ENCODE data around the gene ACP7. TPM values are rescaled to one million over a fixed set of nuclear protein-coding genes. Genes with fewer than 3 reads are reported as not detected.

The ACP7 gene
- polyA plus RNA-seq, 3 donors = 0.01 TPM; not detected in 2

DNA sequence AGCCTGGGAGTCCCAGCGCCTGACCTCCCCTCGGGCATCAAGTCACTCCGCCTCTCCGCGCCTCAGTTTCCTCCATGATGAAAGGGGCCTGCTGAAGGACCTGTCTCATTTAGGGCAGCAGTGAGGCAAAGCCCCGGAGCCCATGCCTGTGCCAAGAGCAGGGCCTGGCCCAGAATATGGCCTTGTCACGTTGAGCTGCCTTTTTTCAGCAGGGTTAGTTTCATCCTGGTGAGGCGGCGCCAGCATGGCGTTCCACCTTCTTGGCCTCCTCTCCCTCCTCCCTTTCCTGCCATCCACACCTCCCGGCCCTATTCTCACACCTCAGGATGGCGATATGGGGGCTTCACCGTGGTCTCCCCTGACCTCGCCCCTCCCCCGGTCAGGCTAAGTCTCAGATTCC, 71.6 kb downstream of the ACP7 start:
- WGBS, 3 donors = 52 to 88% (median 80%) methylated on average over 15 of the region's 15 CpGs
- no peak overlapping the region for H3K27ac ChIP-seq (ENCODE audit: low read depth, low read length)

DNA sequence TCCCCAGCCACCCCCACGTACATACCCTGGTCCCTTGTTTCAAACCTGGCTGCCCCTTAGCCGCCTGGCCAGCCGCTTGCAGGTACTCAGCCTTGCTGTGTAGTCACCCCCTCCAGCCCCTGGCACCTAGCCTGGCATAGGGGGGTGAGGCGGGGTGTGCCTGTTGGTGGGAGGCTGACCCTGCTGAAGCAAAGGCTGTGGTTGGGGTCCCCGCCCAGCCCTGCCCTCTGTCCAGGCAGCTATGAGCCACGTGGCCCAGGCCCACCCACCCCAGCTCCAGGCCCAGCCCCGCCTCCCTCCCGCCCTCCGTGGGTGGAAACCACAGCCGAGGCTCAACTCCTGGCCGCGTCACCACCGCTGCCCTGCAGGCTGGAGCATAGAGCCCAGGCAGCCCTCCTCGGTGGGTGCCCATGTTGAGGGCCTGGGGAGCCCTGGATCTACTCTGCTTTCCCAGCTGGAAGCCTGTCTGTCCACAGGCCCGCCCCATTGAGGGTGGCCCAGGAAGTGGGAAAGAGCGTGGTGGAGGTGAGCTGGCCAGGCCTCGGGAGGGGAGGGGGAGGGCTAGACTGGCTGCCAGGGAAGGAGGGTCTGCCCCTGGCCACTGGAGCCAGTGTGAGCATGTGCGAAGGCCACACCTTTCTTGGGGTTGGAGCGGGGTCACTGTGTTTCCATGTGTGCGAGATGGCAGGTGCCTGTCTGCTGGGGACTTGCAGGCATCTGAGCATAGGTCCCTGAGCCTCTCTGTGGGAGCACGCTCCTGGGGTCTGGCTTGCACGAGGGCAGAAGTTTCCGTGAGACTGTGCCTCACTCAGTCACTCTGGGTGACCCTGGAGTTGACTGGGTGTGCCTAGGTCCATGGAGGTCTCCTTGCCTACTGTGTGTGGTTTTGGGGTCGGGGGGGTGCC, 72.4 kb downstream of the ACP7 start:
- 22 to 59% (median 43%) methylated on average over 17 to 24 of the region's 24 CpGs for WGBS, 3 donors
- no peak overlapping the region for H3K27ac ChIP-seq (ENCODE audit: low read depth, low read length)

DNA sequence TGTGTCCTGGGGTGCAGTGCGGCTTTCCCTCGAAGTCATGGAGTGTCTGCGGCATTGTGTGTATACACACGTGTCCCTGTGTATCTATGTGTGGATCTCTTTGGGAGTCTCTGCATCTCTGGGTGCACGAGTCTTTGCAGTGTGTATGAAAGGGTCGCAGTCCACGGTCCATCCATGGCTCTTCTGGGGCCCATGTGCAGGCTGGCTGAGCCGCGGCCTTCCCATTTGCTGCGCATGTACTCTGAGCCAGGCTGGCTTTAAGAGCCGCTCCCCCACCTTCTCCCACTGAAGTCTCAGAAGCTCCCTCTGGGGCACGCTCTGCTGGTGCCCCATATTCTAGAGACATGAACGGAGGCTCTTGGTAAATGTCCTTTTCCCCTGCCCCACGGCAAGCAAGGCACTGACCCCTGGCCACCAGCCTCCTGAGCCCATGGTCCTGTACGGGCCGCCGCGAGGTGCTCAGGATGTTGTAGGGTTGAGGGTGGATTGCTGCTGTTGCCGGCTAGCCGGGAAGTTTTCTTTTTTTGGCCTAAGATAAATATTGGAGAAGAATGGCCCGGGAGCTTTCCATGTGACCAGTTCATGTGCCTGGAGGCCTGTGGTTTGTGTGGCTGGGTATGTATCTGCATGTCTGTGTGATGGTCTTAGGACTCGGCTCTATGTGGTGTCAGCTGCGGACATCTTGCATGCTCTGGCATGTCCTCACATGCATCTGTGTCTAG, 73.3 kb downstream of the ACP7 start:
- 53 to 77% (median 74%) methylated on average over 23 of the region's 23 CpGs for WGBS, 3 donors
- no peak overlapping the region for H3K27ac ChIP-seq (ENCODE audit: low read depth, low read length)

DNA sequence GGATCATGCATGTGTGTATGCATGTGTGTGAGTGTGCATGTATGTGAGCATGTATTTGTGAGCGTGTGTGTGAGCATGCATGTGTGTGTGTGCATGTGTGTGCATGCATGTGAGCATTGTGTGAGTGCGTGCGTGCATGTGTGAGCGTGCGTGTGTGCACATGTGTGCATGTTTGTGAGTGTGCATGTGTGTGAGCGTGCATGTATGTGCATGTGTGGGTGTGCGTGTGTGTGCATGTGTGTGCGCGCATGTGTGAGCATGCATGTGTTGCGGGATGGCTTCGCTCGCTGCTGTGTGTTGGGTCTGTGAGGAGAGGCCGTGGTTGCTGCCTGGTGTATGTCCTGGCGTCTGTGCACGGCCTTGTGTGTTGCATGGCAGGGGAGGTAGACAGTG, 73.8 kb downstream of the ACP7 start:
- WGBS, 3 donors = 88 to 94% (median 93%) methylated on average over 15 of the region's 15 CpGs

DNA sequence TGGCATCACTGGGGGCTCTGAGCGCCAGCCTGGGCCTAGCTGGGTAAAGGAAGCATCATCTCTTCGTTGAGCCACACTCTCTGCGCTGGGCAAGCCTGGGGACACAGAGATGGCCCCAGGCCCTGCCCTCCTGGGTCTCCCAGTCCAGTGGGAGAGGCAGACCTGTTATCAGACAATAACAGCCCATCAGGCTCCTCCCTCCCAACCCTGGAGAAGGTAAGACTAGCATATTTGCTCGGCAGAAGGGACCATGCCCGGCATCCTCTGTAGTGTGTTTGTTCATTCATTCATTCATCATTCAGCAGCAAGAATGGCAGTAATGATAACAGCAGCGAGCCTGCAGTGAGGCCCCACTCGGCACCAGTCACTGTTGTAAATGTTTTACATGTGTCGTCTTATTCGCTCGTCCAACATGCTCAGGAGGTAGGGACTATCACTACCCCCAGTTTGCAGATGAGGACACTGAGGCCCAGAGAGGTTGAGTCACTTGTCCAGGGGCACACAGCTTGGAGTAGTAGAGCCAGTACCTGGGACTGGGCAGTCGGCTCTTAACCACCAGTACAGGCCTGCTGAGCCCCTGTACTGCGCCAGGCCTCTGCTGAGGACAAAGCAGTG, 74.6 kb downstream of the ACP7 start:
- H3K27ac ChIP-seq (ENCODE audit: low read depth, low read length) = no peak overlapping the region
- WGBS, 3 donors = 64 to 88% (median 88%) methylated on average over 12 of the region's 12 CpGs

More for the DNA sequence above, 73.8 kb downstream of the ACP7 start:
- H3K27ac ChIP-seq (ENCODE audit: low read depth, low read length) = no peak overlapping the region

DNA sequence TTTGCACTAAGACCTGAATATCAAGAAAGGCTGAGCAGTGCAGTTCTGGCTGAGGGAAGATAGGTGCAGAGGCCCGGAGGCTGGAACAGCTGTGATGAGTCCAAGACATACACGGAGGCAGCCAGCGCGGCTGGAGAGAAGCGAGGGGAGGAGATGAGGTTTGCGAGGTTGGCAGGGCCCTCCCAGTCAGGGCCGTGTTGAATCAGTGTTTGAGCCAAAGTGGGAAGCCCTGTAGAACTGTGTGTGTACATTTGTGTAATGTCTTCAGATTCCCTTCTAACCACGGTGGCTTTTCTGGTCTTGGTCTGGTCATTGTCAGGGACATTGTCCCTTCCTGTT, 76.3 kb downstream of the ACP7 start:
- no peak overlapping the region for H3K27ac ChIP-seq (ENCODE audit: low read depth, low read length)
- WGBS, 3 donors = 13 to 42% (median 38%) methylated on average over 8 of the region's 8 CpGs

Other genes starting within 250 kb of the ACP7 start
- 100 to 1,000 TPM in 2 of 3 donors, 10 to 100 TPM in 1; 82.0 to 145 (median 136) TPM for gene HNRNPL, start 234.4 kb upstream of the ACP7 start, polyA plus RNA-seq
- gene RINL, start 206.1 kb upstream of the ACP7 start, polyA plus RNA-seq = 10 to 100 TPM in 2 of 3 donors, 1 to 10 TPM in 1; 7.2 to 19.3 (median 13.5) TPM
- 10 to 100 TPM; 27.9 to 79.1 (median 61.5) TPM for gene SIRT2, start 184.8 kb upstream of the ACP7 start, polyA plus RNA-seq
- gene NFKBIB, start 184.4 kb upstream of the ACP7 start, polyA plus RNA-seq = 10 to 100 TPM; 17.5 to 38.2 (median 24.7) TPM
- gene CCER2, start 172.2 kb upstream of the ACP7 start, polyA plus RNA-seq = under 1 TPM; 0.18 to 0.56 (median 0.40) TPM
- 10 to 100 TPM; 21.2 to 27.0 (median 23.4) TPM for gene SARS2, start 153.6 kb upstream of the ACP7 start, polyA plus RNA-seq
- 10 to 100 TPM; 28.2 to 45.3 (median 35.4) TPM for gene MRPS12, start 153.4 kb upstream of the ACP7 start, polyA plus RNA-seq
- 10 to 100 TPM in 2 of 3 donors, 1 to 10 TPM in 1; 6.8 to 28.8 (median 25.8) TPM for gene FBXO17, start 108.6 kb upstream of the ACP7 start, polyA plus RNA-seq
- 10 to 100 TPM in 1 of 3 donors, 1 to 10 TPM in 2; 3.1 to 19.0 (median 4.4) TPM for gene FBXO27, start 51.8 kb upstream of the ACP7 start, polyA plus RNA-seq
- gene PAK4, start 41.4 kb downstream of the ACP7 start, polyA plus RNA-seq = 10 to 100 TPM; 13.2 to 23.7 (median 14.2) TPM
- gene NCCRP1, start 112.6 kb downstream of the ACP7 start, polyA plus RNA-seq = 1 to 10 TPM in 1 of 3 donors, under 1 TPM in 1, not detected in 1; 0.40 to 2.4 TPM
- gene SYCN, start 119.9 kb downstream of the ACP7 start, polyA plus RNA-seq = 100 to 1,000 TPM in 1 of 3 donors, 1 to 10 TPM in 1, not detected in 1; 1.0 to 939 TPM
- not detected for gene IFNL3, start 160.6 kb downstream of the ACP7 start, polyA plus RNA-seq
- not detected for gene IFNL4, start 164.5 kb downstream of the ACP7 start, polyA plus RNA-seq
- gene IFNL2, start 184.0 kb downstream of the ACP7 start, polyA plus RNA-seq = not detected
- not detected for gene IFNL1, start 212.0 kb downstream of the ACP7 start, polyA plus RNA-seq
- gene LRFN1, start 236.5 kb downstream of the ACP7 start, polyA plus RNA-seq = 1 to 10 TPM in 1 of 3 donors, under 1 TPM in 2; 0.67 to 1.2 (median 0.98) TPM

All from adipose tissue (tissue), 3 donors.